CD1c-positive myeloid dendritic cell (primary cell): ENCODE measurements around the gene SLC1A3.

ENCODE experiments used
- DNase-seq: peaks from one replicate; pipeline ENCODE4 v3.0.0-alpha.2; 2016; ENCODE audit errors: extremely low spot score

The SLC1A3 gene

DNA sequence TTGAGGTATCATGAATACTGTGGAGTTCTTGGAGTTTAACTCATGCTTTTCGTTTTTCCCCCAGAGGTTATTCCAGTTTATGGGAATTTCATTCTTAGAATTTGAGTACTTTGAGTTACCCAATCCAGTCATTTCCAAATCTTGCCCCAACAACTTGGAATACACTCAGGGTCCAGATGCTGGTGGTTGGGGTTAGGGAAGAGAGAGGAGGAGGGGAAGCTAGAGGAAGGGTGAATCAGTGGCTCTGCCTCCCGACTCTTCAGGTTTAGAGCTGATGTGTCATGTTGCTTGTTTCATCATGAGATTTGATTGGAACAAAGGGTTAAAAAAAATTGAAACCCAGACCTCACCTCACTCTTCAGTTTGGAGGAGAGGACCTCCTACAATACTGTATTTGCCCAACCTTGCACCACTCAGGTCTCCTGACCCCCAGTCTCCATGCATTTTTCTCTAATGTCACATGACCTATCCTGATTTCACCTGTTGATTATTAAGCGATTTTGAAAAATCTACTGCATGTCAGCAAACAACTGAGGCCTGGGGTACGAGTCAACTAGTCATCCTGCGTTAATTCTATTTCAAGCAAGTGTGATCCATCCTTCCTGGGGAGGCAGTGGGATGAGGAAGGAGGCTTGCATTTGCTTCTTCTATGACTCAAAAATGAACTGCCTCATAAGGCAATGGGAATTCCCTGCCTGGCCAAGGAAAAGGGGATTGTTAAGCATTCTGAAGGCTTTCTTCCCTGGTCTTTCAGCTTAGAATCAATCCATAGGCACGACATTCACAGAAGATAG is 6.2 kb upstream of the SLC1A3 start:
- no peak for DNase-seq

DNA sequence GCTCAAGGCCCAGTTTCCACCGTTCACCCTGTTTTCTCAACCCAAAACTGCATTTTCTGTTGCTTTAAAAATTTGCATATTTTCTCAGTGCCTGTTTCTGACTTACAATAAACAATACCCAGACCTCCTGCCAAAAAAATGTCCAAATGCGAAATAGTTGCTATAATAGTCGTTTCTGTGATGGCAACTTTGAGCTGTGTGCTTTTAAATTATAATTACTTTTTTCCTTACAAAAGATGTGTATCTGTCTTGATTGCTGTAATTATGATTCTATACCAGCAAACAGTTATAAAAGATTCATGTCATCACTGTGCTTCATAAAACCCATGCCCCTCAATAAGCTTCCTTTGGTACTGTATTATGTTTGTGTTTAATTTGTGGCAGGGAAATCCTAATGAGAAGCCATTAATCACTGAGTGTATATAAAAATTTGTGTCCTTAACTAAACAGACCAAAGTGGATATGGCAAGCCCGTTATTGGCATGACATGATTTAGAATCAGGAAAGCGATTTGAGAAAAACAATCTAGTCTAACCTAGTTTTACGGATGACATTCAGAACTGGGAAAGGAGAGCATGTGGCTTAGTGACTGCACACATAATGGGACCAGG is 5.4 kb upstream of the SLC1A3 start:
- DNase-seq = no peak

DNA sequence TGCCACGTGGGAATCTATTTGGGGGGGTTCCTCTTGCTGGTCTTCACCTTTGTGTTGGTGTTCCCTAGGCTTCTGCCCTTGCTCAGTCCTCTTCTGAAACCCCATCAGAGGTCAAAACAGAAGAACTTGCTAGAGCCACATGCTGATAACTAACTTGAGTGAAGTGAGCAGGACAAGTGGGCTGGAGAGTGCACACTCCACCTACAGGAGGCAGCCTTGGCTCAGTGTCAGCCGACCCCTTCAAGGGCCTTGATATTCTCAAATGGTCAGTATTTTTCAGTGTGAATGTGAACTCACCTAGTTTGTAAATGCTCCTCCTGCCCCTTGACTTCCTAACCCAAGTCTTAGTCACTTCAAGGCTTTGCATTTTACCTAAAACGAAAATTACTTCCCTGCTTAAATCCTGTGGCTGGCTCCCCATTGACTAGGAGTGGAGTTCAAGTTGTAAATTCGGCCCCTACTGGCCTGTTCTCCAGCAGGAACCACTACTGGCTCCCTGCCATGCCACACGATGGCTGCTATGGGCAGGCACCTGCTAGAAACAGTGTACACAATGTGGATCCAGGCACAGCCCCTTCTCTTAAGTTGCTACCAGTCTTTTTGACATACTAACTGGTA is 3.6 kb upstream of the SLC1A3 start:
- no peak for DNase-seq

DNA sequence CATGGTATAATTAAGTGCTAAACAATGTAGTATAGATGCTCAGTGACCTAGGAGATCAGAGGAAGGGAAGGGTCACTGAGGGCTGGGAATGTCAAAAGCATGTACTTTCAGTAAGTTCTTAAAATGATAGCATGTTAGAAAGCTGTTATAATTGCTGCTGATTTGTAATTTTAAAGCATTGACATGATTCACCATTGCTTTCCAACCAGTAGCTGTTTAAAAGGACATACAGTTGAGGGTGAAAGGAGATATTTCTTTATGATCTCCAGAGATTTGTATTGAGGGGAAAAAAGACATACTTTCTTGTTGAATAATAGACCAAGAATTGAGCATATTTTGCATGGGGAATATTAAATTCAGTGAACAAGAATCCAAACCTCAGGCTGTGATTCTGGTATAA is 1.2 kb upstream of the SLC1A3 start:
- DNase-seq = no peak

DNA sequence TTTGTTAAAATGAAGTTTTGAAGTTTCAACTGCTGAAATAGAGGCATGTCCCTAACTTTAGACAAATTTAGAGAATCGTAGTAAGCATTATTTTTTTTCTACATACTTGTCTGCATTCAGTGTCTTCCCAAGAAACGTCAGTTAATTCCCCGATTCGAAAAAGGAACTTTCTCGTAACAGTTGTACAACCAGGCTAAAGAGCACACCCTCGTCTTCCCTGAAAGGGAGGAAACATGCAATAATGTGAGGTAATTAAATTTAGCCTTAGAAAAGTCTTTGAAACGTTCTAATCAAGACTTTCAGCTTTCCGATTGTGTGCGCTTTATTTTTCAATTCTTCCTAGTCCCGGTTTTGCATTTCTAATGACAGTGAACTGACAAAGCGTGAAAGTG is 374 bp upstream of the SLC1A3 start:
- DNase-seq = peak; percentile 50

DNA sequence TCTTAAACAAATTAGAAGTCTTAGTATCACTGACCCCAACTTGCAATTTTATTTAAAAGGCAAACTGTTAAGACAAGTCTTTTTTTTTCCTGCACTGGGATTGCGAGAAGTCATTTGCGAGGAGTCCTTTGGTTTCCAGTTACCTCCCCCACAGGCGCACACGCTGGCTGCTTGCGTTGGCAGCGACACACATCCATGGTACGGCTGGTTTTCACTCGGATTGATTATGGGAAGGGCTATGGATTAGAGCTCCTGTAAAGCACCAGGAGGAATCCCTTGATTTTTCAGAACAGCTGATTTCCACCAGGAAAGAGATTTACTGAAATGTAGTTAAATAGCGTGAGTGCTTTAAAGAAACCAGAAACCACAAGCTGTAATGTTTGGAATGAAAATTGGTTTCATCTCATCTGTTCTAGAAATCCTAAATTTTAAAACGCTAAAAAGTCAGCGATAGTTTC is 737 bp downstream of the SLC1A3 start:
- peak; percentile 51 for DNase-seq

DNA sequence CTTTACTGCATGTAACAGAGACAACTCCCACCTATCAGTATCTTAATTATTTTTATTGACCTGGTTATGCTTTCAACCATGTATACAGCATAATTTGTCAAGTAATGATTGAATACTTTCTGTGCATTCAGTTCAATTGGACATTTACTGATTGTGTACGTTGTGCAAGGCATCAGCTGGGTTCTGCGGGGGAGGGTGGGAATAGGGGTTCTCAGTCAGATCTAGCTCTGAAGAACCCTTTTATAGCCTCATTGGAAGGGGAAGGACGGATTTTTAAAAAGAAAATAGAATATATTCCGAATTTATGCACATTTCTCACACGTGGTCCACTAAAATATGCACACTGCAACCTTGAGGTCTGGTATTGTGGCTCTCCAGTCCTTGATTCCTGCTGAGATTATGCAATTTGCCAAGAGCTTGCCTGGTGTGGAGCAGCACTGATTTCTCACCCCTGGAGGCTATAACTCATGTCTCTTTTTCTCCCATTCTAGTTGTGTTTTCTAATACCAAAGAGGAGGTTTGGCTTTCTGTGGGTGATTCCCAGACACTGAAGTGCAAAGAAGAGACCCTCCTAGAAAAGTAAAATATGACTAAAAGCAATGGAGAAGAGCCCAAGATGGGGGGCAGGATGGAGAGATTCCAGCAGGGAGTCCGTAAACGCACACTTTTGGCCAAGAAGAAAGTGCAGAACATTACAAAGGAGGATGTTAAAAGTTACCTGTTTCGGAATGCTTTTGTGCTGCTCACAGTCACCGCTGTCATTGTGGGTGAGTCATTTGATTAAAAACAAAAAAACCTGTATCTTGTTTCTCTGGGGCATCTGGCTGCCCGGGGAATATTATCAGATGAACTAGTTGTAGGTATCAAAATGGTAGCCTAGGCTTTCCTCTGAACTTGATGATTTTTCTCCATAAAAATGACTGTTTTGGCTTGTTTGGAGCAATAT is 1.7 kb downstream of the SLC1A3 start:
- DNase-seq = peak; percentile 19

DNA sequence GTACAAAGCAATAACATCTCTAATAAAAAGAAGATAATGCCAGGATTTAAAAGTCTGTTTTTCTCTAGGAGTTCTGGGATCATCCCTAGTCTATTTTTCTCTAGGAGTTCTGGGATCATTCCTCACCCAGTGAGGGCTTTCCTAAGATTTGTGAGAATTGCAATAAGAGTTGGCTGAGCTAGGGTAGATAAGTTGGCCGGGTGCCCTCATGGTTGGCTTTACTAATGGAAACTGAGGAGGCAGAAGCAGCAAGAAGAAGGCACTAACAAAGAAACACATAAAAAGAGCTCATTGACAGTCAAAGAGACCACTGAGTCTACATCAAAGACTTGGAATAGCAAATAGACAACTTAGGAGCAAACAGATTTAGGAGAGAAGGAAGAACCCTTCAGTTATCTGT is 4.2 kb downstream of the SLC1A3 start:
- no peak for DNase-seq

DNA sequence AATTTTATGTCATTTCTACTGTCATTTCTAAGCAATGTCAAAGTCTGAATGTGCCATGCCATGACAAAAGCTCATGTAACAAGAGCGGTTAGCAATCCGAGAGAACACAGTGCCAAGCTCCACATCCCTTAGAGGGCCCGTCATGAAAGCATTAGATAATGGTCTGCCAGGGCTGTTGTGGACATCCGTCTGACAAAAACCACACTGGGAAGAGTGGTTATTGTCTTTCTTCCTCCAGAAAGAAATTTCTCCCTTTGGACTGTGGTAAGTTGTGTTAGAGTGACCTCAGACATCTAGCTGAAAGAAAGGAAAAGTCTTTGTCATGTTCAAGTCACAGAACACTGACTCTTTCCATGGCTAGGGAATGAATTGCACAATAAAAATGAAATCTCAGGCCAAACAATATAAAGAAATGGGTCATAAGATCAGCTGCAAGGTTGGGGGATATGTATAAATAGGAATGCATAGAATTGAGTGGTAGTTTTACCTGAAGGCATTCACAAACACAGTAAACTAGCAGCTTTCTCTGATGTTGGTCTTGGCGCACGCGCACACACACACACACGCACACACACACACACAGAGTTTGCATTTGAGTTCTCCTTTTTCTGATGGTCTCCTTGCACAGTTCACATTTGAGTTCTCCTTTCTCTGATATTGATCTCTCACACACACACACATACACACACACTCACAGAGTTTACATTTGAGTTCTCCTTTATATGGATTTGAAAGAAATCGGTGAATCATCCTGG is 5.3 kb downstream of the SLC1A3 start:
- DNase-seq = no peak

DNA sequence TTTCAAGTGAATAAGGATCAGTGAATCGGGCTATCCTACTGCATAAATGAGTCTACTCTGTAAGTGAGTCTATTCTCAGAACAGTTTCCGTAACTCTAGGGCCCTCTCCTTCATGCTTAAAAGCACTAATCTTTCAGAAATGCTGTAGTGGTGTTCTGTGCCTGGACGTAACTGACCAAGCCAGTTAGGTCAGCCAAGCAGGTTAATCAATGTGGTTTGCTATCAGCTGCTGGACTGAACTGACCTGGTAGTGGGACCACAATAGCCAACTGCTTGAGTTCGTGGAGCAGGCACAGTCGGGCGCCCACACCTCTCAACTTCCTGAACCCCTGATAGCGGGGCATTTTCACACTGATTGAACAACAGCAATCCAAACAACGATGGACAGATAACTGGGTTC is 6.8 kb downstream of the SLC1A3 start:
- no peak for DNase-seq

DNA sequence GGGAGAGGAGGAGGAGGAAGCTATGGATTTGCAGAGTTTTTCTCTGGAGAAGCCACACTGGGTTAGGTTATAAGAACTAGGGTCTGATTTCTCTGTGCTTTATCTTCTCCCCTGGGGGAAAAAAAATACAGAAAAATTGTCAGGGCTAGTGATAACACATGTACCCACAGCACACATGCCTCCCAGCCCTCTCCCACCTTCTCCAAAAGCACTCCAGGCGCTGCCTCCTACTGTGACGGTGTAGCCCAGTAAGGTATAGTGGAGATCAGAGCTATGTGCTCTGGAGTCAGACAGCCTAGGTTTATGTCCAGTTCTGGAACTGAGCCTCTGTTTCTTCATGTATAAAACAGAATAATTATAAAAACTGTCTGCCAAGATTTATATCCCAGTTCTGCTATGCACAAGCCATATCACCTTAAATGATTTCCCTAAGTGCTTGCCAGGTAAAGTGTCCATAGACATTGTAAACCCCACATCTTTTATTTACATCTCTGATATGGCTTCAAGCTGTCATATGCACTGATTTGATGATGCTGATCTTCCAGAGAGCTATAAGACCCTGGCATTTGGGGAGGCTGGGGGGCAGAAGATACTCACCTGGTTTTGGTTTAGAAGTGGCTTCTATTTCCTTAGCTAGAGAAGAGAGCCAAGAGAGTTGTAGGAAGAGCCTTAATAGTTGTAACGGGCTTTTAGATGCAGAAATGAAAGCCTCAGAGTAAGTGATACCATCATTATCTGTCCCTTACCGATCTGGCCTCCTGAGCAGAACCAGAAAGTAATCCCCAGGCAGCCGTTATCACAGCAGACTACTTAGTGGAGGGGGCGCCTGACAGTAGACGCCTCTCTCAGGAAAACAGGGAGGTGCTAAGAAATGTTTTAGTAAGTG is 7.6 kb downstream of the SLC1A3 start:
- no peak for DNase-seq

DNA sequence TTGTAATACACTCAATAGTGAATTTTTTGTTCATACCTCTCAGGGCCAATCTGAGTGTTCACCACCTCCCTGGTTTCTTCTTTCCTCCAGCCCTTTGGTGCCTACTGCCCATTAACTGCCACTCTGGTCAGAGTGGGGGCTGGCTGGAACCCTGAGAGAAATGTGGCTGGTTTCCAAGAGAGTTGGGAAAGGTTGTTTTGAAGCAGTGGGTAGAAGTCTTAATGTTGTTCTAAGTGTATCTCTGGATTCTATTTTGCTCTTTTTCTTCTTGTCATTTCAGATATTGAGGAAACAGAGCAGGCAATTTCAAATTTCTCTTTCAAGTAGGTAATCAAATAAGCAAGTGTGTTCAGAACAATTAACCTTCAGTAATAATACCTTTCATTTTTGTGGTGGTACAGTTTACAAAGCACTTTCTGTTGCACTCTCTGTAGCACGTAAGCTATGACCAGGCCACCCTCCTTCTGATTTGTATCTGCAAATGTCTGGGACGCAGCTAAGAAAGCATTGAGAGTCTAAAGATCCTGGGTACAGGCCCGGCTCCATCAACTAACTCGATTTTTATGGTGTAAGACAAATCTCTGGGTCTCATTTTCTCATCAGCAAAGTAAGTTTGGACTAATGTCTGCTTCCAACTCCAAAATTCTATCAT is 8.4 kb downstream of the SLC1A3 start:
- DNase-seq = no peak

DNA sequence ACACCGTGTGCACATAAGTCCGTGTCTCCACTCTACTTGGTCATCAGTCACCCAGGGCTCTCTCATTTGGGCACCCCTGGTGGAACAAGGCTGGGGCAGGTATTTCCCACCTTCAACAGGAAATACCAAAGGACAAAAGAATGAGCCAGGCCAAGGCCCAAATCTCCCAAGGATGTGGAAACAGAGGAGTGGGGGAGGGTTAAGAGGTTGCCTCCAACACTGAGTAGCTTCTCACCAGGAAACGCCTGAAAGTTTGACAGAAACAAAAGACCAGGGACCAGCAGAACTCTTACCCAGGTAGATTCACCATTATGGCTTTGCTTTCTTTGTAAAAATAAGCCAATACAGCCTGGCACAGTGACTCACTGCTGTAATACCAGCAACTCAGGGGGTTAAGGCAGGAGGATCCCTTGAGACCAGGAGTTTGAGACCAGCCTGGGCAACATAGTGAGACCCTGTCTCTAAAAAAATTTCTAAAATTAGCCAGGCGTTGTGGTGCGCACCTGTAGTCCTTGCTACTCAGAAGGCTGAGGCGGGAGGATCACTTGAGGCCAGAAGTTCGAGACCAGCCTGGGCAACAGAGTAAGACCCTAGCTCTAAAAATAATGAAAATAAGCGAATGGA is 12.7 kb downstream of the SLC1A3 start:
- DNase-seq = no peak

DNA sequence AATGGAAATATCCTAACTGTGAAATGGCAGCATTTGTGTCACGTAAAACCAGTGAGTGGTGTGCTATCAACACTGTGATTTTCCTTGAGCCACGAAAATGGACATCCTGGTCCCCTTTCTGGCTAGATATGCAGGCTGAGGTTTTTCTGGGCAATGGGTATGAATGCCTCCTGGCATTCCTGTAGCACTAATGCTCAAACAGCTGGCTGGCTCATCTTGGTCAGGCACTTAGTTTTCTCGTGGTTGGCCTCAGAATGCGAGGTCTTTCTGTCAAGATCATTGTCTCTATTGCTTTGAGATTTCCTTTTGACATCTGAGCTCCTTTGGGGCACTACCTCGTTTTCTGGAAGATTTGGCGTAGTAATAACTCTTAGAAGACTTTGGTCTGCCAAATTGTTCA is 15.6 kb downstream of the SLC1A3 start:
- no peak for DNase-seq

DNA sequence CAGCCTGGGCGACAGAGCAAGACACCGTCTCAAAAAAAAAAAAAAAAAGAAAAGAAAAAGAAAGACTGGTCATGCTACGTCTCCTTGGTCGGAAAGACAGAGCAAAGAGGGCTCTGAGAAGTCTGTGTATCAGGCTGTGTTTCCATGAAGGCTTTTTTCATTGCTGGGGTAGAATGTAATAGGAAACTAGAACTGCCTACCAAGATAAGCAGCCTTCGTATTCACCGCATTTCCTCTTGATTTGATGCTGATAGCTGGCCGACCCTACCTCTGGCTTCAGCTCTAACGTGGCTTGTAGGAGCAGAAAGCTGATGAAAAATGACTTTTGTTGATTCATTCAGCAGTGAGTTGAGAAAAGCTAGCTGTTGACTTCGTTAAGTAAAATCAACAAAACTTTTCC is 17.4 kb downstream of the SLC1A3 start:
- no peak for DNase-seq

DNA sequence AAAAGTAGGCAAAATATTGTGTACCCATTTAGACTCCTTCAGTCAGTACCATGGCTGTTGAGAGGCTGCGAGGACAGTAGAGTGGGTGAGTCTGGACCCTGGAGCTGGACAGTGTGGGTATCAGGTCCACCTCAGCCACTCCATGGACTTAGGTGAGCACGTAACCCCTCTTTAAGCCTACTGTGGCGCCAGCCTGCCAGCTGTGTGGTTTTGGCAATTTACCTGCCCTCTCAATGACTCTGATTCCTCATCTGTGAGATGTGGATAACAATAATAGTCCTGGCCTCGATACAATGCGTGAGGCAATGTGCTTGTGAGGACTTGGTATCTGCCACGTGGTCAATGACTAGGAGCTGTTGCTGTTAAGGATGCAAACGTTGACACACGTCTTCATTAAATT is 17.9 kb downstream of the SLC1A3 start:
- no peak for DNase-seq

DNA sequence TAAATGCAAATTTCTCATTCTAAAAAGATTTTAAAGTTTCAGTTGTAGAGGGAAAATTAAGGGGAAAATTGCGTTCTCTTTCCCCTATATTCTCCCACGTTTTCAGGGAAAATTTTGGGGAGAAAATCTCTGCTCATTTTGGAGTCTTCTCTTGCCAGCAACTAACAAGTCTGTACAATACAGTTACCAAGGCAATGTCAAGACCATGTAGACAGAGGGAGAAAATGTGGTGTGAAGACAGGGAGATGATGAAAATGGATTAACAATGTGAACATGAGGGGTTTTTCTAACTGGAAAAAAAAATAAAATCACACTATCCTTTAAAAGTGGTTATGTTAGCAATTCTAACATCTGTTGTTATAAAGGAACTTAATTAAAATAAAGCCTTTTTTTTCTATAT is 22.3 kb downstream of the SLC1A3 start:
- no peak for DNase-seq

DNA sequence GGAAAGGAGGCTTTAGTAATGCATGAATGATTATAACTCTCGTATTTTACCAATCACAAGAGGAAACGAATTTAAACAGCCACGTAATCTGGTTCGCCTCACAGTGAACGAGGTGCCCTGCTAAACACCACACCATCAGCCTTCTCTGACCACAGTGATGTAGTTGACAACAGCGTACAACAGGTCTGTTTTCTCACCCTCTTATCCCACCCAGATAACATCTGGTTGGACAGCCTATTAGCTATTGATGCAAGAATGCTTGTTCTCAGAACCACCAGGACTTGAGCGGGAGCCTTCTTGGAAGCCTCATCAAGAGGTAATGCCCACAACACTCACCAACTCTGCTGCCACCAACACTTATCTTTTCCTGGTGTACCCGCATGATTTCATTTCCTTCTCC is 23.3 kb downstream of the SLC1A3 start:
- DNase-seq = no peak
